GM18526 (cell line): ENCODE measurements around the gene SLC39A1.

Experiments used
- POLR2A ChIP-seq: IDR thresholded peaks from 3 replicates; pipeline ENCODE4 v1.6.1; 2011; ENCODE audit not compliant: insufficient read length; ENCODE audit errors: extremely low read depth

SLC39A1 gene

GRCh38 chr1:153978274-153978909 lies 15.1 kb upstream of the SLC39A1 start:
- no peak for TF ChIP-seq POLR2A

DNA sequence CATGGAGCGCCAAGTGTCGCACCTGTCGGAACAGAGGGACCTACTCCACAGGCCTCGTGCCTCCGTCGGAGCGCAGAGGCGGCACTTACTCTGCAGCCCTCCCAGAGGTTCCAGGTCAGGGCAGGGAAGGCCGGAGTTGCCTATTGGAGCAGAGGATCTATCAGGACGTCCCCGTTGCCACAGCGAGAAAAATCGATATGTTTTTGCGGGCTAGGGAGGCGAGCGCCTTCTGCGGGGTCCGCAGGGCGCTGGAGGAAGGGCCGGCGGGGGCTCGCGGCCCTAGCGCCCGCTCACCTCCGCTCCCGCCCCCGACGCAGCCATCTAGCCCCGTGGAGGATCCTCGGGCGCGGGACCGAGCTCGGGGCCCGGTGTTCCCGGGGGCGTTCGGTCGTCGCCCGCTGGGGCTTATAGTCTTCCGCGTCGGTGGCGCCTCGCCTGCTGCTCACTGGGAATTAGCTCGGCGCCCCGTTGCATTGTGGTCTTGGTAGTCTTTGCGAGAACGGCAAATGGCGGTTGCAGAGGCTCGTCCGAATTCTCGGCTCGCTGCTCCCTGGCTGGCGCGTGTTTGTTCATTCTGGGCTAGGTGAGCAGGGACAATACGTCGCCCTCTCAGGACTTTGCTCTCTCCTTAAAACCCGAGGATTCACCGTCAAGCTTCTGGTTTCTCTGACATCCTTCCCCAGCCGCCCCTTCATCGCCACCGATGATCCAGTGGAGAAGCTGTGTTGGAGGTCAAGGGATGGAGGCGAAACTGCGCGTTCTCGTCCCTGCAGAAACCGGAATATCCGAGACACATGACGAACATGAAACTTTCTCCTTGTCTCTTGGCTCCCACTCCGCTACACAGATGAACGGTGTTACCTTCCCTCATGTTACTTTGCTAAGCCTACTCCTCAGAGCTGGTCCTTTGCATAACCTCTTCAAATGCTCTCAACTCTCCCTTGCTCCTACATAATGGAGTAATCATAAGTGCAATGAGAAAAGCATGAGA lies 14.2 kb upstream of the SLC39A1 start, which contains the start of gene JTB:
Gene JTB, minus strand, starts transcription at position 425 of the 991 bp plus-strand sequence. Its CDS starts 422 bp downstream, at position 3.
- peak; percentile 89 for TF ChIP-seq POLR2A

GRCh38 chr1:153976819-153977249 lies 13.5 kb upstream of the SLC39A1 start:
- TF ChIP-seq POLR2A, result no peak

GRCh38 chr1:153973525-153973924 lies 10.2 kb upstream of the SLC39A1 start:
- TF ChIP-seq POLR2A, result no peak

GRCh38 chr1:153973071-153973470 lies 9.7 kb upstream of the SLC39A1 start:
- no peak for TF ChIP-seq POLR2A

- no peak for TF ChIP-seq POLR2A
These were observed 7.0 kb upstream of the SLC39A1 start for GRCh38 chr1:153970346-153970745.

- no peak for TF ChIP-seq POLR2A
These were observed 5.6 kb upstream of the SLC39A1 start for GRCh38 chr1:153968972-153969371.

DNA sequence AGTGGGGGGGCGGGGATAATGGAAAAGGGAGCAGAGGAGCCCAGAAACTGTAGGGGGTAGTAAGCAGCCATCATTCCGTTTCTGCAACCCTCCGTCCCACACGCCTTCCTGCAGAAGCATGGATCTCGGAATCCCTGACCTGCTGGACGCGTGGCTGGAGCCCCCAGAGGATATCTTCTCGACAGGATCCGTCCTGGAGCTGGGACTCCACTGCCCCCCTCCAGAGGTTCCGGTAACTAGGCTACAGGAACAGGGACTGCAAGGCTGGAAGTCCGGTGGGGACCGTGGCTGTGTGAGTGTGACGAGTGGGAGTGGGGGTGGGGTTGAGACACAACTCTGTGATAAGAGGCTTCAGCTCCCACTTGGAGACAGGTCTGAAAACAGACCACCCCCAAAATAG lies 5.1 kb upstream of the SLC39A1 start:
- TF ChIP-seq POLR2A, result no peak

DNA sequence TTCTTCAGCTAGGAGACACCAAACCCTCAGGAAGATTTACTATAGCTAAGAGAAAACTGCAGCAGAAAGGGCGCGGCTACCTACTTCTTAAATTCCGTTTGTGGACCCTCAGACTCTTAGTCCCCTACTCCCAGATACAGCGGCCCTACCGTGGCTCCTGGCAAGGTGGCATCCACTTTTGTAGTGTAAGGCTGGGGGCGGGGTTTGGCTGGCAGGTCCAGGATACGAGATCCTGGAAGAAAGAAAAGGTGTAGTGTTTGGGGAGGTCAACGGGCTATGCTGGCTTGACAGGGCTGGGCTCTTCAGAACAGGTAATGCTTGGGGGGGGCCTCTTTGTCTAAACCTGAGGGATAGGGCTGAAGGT lies 4.6 kb upstream of the SLC39A1 start:
- TF ChIP-seq POLR2A, result no peak

GRCh38 chr1:153967107-153967999 lies 4.0 kb upstream of the SLC39A1 start, which contains the start of gene CREB3L4:
TSS of gene CREB3L4 (plus strand) at chr1:153967902. CDS start at chr1:153968526, 624 bp downstream.
- TF ChIP-seq POLR2A, result peak; percentile 72

- TF ChIP-seq POLR2A, result no peak
These were observed 554 bp upstream of the SLC39A1 start for GRCh38 chr1:153963850-153964331.

- no peak for TF ChIP-seq POLR2A
These were observed 978 bp downstream of the SLC39A1 start for GRCh38 chr1:153962088-153963029.

DNA sequence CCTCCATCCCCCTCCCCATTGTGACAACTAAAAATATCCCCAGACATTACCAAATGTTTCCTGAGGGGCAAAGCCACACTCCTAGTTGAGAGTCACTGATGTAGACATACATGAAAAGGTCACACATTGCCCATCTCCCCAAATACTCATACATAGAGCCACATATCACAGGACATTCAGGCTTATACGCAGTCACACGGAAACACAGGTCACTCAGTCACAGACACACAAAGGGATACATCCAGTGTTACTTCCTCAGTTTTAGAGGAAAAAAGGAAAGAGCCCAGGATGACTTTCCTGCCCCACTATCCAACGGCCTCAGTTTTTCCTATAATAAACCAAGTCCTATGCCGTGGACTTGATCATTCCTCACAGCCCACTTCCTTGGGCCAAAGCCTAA lies 1.9 kb downstream of the SLC39A1 start:
- TF ChIP-seq POLR2A, result no peak

DNA sequence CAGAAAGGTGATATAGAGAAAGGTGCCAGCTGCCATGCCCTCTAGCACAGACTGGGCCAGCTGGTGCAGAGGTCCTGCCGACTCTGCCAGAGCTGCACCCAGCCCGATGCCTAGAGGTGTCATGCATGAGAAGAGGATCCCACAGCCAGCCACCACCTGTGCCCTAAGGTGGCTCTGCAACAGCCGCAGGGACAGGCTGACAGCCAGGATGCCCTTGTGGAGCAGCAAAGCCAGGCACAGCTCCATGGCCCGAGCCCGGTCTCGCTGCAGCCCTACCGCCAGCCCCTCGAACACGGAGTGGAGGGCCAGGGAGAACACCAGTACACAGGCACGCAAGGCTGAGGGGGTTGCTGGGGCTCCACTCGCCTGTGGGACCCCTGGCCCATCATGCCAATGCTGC lies 3.1 kb downstream of the SLC39A1 start:
- no peak for TF ChIP-seq POLR2A
